Skeletal muscle satellite cell (primary cell): Measurements from ENCODE around the gene FAM234B.
"Not testable (repeated sequence)": the region's sequence is repeated elsewhere in the genome, so short reads cannot be mapped to it uniquely, and the experiment has no call there.

Experiments
- H3K27me3 ChIP-seq: 2 replicates; pipeline ENCODE4 v1.7.0; 2013; ENCODE audit warnings: low read length; ENCODE audit not compliant: control insufficient read depth, insufficient read depth
- H3K36me3 ChIP-seq: 2 replicates; pipeline ENCODE4 v1.7.0; 2013; ENCODE audit warnings: mild to moderate bottlenecking, control low read depth, low read length; ENCODE audit not compliant: insufficient read depth
- H3K4me1 ChIP-seq: 2 replicates; pipeline ENCODE4 v1.7.0; 2013; ENCODE audit warnings: low read length; ENCODE audit not compliant: control insufficient read depth, insufficient read depth
- H3K4me2 ChIP-seq: 2 replicates; pipeline ENCODE4 v1.7.0; 2013; ENCODE audit warnings: mild to moderate bottlenecking, low read length
- H3K4me3 ChIP-seq: 2 replicates; pipeline ENCODE4 v1.7.0; 2013; ENCODE audit warnings: low read length
- H3K9ac ChIP-seq: 2 replicates; pipeline ENCODE4 v1.7.0; 2013; ENCODE audit warnings: mild to moderate bottlenecking, low read depth, low read length, moderate library complexity
- H3K9me3 ChIP-seq: replicated peaks from 2 replicates; pipeline ENCODE4 v1.7.0; 2013; ENCODE audit warnings: mild to moderate bottlenecking, control low read depth, low read length

The FAM234B gene

GRCh38 chr12:13027032-13027431, 17.1 kb upstream of the FAM234B start:
- no peaks in the 10 kb centered on the region for H3K36me3 ChIP-seq
- no peak overlapping the region for H3K4me2 ChIP-seq
- H3K4me1 ChIP-seq, result peaks cover 5% of the 10 kb centered on the region
- no peak overlapping the region for H3K9ac ChIP-seq
- no peaks in the 10 kb centered on the region for H3K9me3 ChIP-seq
- H3K4me3 ChIP-seq, result no peak overlapping the region
- no peaks in the 10 kb centered on the region for H3K27me3 ChIP-seq

- Histone ChIP-seq H3K9me3 (no peaks in the 10 kb centered on the region), H3K4me2 (no peak overlapping the region), H3K4me1 (peaks cover 5% of the 10 kb centered on the region), H3K36me3 (no peaks in the 10 kb centered on the region), H3K4me3 (no peak overlapping the region), H3K9ac (no peak overlapping the region), H3K27me3 (no peaks in the 10 kb centered on the region)
Observed at GRCh38 chr12:13027508-13027907, 16.7 kb upstream of the FAM234B start.

GRCh38 chr12:13028825-13029570, 15.2 kb upstream of the FAM234B start:
- Histone ChIP-seq H3K9ac (no peak overlapping the region), H3K4me3 (no peak overlapping the region), H3K27me3 (no peaks in the 10 kb centered on the region), H3K4me2 (no peak overlapping the region), H3K36me3 (no peaks in the 10 kb centered on the region), H3K4me1 (peaks cover 5% of the 10 kb centered on the region), H3K9me3 (no peaks in the 10 kb centered on the region)

DNA sequence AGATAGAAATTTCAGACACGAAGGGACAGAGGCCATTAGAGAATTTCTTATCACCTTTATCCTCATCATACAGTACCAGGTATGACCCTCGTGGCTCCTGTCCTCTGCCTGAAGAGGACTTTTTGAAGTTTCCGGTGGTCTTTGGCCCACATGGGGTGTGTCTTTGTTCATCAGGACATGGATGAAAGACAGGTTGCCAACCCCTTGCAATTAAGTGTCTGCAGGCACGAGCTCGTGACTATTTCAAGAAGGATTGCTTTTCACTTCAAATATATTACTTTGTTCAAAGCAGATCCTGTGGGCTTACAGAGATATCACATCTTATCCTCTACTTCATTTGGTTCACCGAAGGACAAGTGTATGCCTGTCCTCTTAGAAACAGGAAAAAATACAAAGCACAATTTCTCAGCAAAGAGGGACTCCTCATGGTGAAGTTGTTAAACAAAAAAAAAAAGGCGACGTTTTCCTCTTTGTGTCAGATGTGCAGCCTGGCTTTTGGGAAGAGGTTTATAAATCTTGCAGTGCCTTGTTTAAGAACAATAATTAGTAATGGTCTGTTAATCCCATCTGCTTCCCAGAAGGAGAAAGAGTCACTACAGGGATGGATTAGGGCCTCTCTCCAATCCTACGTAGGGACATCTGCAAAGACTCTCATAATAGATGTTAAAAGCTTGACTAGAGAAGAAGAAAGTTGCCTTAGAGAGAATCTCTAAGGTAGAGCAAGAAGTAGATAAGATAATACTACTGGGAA, 13.5 kb upstream of the FAM234B start:
- H3K36me3 ChIP-seq, result no peaks in the 10 kb centered on the region
- H3K4me2 ChIP-seq, result no peak overlapping the region
- no peaks in the 10 kb centered on the region for H3K9me3 ChIP-seq
- H3K9ac ChIP-seq, result no peak overlapping the region
- no peaks in the 10 kb centered on the region for H3K27me3 ChIP-seq
- no peak overlapping the region for H3K4me3 ChIP-seq
- no peaks in the 10 kb centered on the region for H3K4me1 ChIP-seq

DNA sequence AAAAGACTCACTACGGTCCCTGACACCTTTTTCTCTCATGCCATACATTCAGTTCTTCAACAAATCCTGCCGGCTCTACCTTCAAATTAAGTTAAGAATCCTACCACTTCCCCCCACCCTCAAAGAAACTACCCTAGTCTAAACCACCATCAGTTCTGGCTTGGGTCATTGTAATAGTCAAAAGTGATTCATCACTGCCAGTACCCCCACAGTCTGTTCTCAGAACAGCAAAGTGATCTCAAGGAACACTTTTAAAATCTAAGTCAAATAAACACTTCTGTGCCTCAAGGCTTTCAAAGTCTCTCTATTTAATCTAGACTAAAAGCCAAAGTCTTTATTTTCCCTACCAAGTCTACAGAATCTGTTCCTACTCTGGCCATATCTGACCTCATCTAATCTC, 12.0 kb upstream of the FAM234B start:
- Histone ChIP-seq H3K36me3 (no peaks in the 10 kb centered on the region), H3K4me2 (no peak overlapping the region), H3K9me3 (no peaks in the 10 kb centered on the region), H3K9ac (no peak overlapping the region), H3K4me1 (no peaks in the 10 kb centered on the region), H3K27me3 (no peaks in the 10 kb centered on the region), H3K4me3 (no peak overlapping the region)

DNA sequence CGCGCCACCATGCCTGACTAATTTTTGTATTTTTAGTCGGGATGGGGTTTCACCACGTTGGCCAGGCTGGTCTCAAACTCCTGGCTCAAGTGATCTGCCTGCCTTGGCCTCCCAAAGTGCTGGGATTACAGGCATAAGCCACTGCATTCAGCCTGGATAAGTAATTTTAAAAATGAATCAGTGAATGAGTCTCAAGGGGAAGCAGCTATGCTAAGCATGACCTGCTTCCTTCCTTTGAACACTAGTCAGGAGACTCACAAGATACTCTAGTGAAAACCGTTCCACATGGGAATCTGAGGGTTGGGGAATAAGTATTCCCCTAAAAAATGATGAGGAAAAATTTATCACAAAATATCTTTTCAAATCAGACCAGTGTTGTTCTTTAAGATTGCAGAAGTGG, 10.7 kb upstream of the FAM234B start:
- no peak overlapping the region for H3K4me3 ChIP-seq
- no peak overlapping the region for H3K4me2 ChIP-seq
- H3K27me3 ChIP-seq, result no peaks in the 10 kb centered on the region
- no peaks in the 10 kb centered on the region for H3K9me3 ChIP-seq
- no peaks in the 10 kb centered on the region for H3K36me3 ChIP-seq
- H3K9ac ChIP-seq, result no peak overlapping the region
- H3K4me1 ChIP-seq, result peaks cover 7% of the 10 kb centered on the region

GRCh38 chr12:13035335-13035734, 8.8 kb upstream of the FAM234B start:
- H3K4me3 ChIP-seq, H3K36me3 ChIP-seq: not testable (repeated sequence)

GRCh38 chr12:13036881-13037280, 7.3 kb upstream of the FAM234B start:
- Histone ChIP-seq H3K9me3 (no peaks in the 10 kb centered on the region), H3K4me1 (peaks cover 22% of the 10 kb centered on the region), H3K9ac (no peak overlapping the region), H3K36me3 (no peaks in the 10 kb centered on the region), H3K4me2 (no peak overlapping the region), H3K27me3 (no peaks in the 10 kb centered on the region), H3K4me3 (no peak overlapping the region)

More at GRCh38 chr12:13035335-13035734, 8.8 kb upstream of the FAM234B start:
- H3K4me1 ChIP-seq, result peaks cover 22% of the 10 kb centered on the region
- H3K9ac ChIP-seq, H3K27me3 ChIP-seq, H3K4me2 ChIP-seq, H3K9me3 ChIP-seq: not testable (repeated sequence)

GRCh38 chr12:13038491-13039161, 5.6 kb upstream of the FAM234B start:
- Histone ChIP-seq H3K9me3 (no peaks in the 10 kb centered on the region), H3K4me3 (no peak overlapping the region), H3K4me1 (peaks cover 23% of the 10 kb centered on the region), H3K27me3 (no peaks in the 10 kb centered on the region), H3K9ac (no peak overlapping the region), H3K36me3 (no peaks in the 10 kb centered on the region), H3K4me2 (peak overlapping the region; percentile 58)

DNA sequence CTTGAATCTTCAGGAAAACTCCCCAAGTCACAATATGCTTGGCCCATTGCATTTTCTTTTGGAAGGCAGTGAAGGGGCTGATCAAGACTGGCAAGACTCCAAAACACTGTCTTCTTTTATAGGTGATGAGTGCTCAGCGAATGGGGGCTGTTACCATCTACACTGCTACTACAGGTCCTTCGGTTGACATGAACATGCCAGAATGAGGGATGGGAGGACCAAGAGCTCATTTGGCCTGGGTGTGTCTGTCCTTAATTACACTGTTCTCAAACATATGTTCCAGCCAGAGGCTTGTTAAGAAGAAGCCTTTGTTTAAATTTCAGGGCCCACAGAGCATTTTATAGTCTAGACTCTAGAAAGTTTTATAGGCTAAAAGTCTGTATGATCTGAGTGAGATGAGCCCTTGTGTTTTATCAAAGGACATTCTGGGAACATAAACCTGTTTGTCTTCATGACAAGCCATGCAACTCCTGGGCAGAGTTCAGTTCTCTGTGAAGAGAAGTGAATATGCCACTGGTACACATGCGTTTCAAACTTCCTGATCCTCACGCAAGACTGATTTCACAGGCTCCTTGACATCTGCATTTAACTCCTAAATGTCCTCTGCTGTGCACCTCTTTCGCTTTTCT, 4.7 kb upstream of the FAM234B start:
- peaks cover 28% of the 10 kb centered on the region for H3K4me1 ChIP-seq
- H3K36me3 ChIP-seq, result no peaks in the 10 kb centered on the region
- no peak overlapping the region for H3K4me3 ChIP-seq
- no peaks in the 10 kb centered on the region for H3K27me3 ChIP-seq
- no peaks in the 10 kb centered on the region for H3K9me3 ChIP-seq
- H3K9ac ChIP-seq, result no peak overlapping the region
- no peak overlapping the region for H3K4me2 ChIP-seq

DNA sequence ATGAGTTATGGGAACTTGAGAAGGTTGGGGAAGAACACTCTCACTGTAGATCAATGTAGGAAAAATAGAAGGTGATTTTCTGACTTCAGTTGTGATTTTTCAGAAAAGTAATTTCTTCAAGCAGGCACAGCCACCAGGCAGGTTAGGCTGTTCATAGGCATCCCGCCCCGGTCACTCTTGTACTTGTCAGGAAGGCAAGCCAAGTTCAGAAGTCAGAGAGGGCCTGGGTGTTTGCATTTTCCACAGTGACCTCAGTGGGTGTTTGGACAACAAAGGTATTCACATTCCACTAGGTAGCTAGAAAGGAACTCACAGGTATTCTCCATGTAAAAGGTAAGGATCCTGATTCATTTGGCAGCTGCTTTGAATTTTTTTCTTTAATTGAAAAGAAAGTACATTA, 3.0 kb upstream of the FAM234B start:
- Histone ChIP-seq H3K9ac (no peak overlapping the region), H3K4me2 (no peak overlapping the region), H3K27me3 (no peaks in the 10 kb centered on the region), H3K36me3 (no peaks in the 10 kb centered on the region), H3K9me3 (no peaks in the 10 kb centered on the region), H3K4me1 (peaks cover 28% of the 10 kb centered on the region), H3K4me3 (no peak overlapping the region)
